ENCODE data around the gene BAIAP2L2.

The BAIAP2L2 gene

GRCh38 chr22:38036392-38037062 lies 74.0 kb downstream of the BAIAP2L2 start:
- DNase-seq = no peak

GRCh38 chr22:38035530-38035885 lies 75.0 kb downstream of the BAIAP2L2 start:
- no peak for DNase-seq

All from activated CD4-positive, alpha-beta T cell treated with anti-CD3 and anti-CD28 coated beads for 1 hour (primary cell).